Measurements from ENCODE around the gene HPS1.

The HPS1 gene

DNA sequence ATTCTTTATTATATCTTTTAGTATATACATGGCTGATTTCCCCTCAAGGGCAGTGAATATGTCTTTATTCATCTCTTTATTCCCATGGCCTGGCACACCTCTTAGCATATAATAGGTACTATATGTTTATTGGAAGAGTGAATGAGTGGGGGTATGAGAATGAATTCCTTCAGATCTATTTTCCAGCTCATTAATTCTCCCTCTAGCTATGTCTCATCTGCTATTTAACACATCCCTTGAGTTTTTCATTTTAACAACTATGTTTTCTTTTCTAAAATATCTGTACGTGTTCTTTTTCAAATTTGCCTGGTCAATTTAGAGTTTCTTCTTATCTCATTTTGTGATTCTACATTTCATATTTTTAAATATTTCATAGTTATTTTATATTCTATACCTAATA, 14.4 kb downstream of the HPS1 start:
- DNase-seq (ENCODE audit: low spot score): no peak

DNA sequence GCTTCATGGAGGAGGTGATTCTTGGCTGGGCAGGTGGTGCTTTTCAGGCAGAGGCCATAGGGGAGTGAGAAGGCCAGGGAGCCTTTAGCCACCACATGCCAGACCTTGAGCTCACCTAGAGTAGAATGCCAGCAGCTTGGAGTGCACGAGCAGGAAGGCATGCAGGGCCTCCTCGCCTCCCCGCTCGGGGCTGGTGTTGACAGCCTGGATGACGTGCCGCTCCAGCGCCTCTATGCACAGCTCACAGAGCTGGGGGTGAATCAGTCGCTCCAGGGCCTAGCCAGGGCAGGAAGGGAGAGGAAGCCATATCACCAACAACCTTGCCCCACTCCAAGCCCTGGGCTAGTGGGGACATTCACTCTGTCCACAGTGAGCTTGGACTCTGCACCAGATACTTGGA, 15.7 kb downstream of the HPS1 start:
- DNase-seq (ENCODE audit: low spot score): no peak

DNA sequence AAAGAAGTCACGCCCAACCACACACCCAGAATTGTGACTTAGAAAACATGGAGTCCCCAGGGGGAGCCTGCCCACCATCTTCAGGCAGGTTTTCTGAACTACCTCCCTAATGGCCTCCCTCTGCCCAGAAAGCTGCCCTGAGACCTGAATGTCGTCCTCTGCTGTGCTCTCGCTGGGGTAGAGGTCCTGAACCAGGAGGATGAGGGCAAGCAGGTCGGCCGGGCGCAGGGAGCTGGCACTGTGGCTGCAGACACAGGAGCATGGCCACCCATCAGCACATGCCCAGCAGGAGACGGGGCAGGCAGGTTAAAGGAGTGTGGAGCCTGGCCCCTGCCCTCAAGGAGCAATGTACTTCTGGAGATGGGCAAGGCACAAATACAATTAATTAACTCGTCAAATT, 16.3 kb downstream of the HPS1 start:
- no peak for DNase-seq (ENCODE audit: low spot score)

DNA sequence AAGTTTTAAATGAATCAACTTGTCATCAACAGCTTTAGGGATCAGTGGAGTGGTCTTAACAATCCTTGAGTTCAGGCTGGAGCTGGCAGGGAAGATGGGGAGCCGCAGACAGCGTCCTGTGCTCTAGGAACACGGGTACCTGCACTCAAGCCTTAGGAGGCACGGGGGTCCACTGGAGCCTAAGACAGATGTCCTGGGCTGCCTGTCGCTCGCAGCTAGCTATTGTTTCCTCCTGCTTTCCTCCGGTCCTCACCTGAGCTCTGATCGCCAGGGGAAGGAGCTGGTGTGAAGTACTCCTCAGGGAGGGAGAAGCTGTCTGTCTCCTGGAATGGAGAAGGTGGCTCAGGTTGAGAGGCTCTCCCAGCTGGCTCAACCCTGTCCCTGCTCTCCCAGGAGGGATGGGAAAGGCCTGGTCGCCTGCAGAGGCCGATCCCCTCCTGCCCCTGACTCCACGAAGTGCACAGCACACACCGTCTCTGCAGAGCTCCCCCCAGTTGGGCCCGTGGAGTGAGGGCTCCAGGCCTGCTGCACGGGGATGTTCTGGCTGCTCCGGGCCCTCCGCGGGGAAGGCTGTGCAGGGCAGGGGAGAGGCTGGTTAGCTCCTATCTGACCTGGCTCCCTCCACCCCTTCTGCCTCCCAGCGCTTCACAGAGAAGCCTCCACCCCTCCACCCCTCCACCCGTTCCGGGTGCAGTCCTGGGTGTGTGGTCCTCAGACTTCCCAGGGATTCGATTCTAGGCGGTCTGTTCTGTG, 17.2 kb downstream of the HPS1 start:
- DNase-seq (ENCODE audit: low spot score): no peak

DNA sequence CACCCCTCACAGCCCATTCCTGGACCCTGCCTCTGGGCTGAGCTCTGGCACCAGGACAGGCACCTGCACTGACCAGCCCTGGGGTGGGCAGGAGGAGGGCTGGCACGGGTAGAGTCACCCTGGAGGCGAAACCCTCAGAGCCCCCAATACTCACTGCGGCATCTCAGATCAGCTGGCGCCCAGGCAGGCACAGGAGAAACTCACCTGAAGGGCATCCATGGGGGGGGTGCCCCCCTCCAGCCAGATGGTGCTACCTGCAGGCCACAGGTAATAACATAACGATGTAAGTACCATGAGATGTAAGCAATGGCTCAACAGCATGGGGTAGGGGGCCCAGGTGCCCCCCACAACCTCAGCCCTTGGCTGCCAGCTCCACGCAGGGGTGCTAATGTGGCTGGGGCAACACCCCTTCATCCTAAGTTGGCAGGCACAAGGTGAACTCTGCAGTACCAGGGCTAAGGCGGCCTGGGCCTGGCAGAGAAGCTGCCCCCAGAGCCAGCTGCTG, 19.7 kb downstream of the HPS1 start:
- DNase-seq (ENCODE audit: low spot score): no peak

DNA sequence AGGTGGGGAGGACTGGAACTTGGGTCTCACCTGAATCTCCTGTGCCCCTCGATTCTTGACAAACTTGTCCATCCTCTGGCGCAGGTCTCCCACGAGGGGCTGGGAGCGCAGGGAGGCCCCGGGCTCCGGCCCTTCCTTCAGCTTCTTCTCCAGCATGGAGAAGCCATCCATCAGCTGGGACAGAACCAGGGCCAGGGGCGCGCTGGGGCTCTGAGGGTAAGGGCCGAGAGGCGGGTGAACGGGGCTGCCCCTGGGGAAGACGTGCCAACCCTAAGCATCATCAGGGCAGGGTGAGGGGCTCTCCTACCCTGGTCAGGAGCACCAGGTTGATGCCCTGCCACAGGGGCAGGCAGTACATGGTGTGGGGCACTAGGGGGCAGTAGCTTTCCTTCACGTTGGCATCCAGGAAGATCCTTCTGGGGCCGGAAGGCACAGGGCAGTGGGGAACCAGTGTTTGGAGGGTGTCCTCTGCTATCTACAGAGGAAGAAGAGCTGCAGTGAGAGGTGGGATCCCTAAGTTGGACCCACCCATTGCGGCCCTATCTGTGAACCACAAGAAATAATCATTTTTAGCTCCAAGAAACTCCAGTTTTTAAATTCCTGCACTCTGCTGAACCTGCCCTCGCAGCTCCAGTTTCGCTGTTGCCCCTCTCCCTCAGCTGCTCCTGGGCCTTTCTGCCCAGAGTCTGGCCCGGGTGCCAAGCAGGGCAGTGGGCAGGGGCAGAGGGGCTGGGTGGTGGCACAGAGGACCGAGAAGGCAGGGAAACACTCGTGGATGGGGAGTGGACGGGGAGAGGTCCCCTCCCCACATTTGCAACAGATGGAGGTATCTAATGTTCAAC, 21.0 kb downstream of the HPS1 start:
- DNase-seq (ENCODE audit: low spot score): peak; percentile 54

DNA sequence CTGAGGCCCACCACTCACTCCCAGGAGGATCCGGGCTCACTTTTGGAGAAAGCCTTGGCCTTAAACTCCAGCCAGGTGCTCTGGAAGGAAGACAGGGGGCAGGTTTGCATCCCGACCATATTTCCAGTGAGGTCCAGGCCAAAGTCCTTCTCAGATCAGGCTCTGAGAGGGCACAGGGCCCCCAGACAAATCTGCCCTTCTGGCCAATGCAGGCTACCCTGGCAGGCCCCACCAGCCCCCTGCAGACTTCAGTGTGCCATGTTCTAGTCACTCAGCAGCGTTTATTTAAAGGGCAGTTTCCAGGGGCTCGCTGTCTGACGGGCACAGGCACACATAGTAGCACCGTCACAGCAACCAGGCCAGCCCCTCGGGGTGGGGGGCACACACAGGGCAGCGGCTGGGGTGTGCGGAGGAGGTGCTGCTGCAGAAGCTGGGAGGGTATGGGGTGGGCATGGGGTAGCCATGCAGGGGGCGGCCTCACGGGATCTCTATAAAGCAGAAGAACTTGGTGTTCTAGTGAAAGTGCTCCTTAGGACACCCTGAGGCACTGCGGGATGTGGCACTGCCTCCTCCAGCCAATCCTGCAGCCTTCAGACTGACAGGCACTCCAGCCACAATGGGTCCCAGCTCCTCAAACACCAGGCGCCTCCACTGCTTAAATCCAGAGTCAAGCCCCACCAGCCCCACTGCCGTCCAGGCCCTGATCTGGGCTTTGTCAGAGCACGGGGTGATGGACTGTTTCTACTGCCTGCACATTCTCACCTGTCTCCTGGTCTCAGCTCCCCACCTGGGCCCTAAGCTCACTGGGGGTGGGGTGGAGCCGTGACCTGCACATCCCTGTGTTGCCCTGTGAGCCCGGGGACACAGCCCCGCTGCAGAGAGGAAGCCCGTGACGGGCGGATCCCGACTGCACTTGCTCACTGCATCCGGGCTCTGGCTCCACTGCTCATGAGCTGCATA, 22.2 kb downstream of the HPS1 start:
- DNase-seq (ENCODE audit: low spot score): no peak

DNA sequence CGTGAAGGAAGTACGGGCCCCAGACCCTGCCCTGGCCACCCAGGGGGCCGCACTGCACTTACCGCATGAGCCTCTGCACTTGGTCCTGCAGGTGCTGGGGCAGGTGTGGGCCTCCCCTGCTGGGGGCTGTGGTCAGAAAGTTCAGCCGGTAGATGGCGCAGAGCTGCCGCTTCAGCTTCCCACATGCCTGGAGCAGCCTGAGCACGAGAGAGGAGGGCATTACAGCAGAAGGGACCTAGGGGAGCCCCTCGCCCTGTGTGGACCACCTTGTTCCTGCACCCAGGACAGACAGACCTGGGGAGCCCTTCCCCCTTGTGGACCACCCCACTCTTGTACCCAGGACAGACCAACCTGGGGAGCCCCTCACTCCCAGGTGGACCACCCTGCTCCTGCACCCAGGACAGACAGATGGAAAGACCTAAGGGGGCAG, 23.0 kb downstream of the HPS1 start:
- no peak for DNase-seq (ENCODE audit: low spot score)

DNA sequence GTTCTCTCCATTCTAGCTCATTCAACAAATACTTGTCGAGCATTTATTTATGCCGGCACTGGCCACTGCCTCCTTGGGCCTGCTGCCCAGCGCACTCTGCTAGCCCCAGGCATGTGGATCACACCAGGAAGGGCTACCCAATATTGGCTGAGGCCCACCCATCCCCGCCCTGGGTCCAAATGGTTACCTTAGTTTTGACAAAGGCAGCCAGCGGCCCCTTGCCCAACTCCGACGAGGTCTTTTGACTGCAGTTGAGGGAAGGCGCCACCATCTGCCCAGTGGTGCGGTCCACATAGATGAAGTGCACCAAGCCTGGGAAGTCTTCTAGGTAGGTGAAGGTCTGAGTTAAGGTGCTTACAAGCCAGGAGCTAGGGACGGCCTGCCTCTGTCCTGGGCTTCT, 24.6 kb downstream of the HPS1 start:
- DNase-seq (ENCODE audit: low spot score): no peak

DNA sequence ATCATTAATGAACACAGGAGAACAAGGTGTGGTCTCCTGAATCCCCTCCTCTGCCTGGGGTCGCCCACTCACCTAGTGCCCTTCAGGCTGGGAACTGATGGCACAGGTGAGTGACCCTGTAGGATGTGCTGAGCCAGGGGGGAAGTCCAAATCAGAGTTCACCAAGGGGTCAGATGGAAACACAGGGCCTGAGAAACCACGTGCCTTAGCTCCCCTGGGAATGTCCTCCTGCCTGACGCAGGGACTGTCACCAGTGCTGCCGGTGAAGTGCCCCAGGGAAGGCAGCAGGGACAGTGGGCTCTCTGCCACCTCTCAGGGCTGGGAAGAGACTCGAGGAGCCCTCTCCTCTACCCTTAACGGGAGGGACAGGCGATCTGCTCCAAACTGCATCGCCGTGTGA, 25.9 kb downstream of the HPS1 start:
- no peak for DNase-seq (ENCODE audit: low spot score)

DNA sequence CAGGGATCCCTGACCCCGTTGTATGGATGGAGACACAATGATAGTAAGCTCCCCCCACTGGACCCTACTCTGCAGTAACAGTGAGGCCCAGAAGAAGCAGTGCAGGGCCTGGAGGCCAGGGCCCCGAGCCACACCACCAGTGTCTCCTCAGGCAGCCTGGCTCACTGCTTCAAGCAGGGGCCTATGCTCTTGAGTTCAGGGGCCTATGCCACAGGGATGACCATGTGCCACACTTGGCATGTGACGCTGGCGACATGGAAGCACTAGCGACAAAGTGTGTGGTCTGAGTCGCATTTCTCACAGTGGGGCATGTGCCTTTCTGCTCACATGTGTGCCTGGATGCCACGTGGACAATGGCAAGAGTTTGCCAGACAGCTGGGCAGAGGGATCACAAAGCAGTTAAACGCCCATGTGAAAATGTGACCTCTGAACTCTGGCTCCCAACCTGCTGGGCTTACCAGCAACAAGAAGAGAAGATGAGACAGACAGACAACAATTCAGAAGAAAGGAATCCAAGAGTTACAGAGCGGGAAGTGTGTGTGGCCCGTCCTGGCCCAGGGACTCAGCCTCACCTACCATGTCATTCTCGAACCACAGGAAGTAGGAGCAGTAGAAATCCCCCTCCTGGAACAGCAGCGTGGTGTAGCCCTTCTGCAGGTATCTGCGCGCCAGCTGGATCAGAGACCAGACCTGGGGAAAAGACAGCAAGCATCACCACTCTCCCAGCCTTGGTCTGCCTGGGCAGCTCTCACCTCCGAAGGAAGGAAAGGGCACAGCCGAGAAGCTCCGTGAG, 27.1 kb downstream of the HPS1 start:
- DNase-seq (ENCODE audit: low spot score): no peak

DNA sequence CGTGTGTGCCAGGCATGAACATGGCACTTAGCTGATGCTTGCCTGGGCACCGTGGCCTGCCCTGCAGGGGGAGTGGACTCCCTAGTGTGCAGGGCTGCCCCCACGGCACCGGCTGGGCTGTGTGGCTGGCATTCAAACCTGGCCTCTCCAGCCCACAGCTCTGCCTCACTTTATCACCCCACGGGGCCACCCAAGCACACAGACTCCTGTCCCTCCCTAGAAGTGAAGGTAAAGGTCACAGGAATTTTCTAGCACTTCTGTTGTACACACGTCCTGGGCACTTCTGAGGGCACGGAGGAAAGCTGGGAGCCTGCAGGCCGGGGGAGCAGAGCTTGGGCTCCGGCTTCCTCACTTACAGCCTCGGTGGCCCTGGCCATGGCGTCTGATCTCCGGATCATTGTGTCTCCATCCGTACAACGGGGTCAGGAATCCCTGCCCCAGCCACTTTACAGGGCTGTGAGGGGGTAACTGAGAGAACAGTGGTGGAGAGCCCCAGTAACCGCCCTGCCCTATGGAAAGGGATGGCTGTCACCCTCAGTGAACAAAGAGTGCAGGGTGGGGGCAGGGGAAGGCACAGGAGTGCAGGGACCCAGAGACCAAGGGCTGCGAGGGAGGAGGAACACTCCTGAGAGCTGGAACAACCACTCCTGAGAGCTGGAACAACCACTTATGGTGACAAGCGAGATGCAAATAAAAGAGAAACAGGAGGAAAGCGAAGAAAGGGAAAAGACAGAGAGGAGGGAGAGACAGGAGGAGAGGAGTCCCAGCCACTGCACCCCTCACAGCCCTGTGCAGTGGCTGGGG, 27.9 kb downstream of the HPS1 start:
- DNase-seq (ENCODE audit: low spot score): no peak

DNA sequence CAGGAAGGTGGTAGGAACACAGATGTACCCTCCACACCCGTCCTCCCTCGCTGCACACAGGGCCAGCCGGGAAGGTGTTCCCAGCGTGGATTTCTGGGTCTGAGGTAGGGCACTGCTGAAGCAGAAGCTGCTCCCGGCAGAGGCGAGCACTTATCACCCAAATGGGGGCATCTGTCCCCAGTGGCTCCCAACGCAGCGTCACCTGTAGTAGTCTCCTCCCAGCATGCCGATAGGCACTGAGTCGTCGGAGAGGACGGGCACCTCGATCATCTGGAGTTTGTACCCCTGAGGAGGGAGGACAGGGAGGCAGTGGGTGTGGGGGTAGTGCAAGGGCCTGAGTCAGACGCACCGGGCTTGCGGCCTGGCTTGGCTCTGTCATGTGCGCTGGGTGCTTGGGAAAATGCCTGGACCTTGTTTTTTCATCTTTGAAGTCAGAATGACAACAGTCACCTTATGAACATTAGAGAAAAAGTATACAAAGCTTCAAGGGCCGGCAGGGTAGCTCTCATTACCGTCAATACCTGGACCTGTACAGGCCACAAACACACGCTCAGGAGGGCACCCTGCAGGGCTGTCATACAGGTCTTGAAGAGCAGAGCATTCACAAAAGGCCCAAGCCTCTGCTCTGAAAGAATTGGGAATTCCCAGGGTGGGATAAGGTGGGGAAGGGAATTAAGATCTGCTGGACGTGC, 28.6 kb downstream of the HPS1 start:
- no peak for DNase-seq (ENCODE audit: low spot score)

DNA sequence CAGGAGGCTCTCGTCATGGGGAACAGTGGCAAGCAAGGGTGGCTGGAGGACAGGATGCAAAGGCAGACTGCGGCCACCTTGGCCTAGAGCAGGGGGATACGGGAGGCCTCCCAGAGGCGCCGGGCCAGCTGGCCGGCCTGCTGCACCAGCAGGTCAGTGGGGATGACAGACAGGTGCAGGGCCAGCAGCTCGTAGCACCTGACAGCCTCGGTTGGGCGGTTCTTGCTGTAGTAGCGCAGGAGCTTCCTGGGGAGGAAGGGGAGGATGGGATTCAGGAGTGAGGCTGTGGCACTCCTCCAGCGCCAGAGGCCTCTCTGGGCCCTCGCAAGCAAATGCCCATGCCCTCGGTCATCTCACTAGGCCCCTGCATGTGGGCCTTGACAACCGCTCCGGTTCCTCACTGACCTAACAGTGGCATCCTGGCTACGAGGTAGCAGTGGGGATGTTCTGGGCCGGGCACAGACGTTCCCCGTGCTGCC, 29.2 kb downstream of the HPS1 start:
- DNase-seq (ENCODE audit: low spot score): no peak

DNA sequence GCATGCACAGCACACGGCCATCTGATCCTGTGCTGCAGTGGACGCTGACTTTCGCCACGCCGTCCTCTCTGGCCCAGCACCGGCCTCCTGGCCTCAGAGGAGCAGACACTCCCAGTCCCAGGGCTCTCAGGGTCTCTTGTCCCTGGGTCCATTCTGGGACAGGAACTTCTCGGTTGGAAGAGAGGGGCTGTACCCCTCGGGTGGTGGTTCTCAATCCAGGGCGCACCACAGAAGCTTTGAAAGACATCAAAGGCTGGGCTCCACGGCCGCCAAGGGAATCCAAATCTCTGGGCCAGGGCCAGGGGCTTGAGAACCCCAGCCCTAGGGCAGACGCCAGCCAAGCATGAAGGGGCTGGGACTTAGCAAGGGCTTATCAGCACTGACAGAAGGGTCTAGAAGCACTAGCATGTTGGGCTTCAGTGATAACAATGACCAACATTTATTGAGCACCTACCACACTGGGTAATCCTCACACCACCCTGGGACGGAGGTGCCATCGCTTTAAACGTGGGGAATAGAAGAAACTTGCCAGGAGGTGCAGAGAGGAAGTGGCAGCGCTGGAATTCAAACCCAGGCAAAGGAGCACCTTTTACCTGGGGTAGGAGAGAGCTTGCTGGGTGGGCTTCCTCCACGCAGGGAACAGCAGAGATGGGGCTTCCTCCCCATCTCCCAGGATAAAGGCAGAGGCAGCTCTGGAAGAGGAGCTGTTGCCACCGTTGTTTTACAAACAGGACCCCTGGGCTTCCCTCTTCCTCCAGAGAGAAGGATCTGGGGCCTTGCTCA, 29.9 kb downstream of the HPS1 start:
- no peak for DNase-seq (ENCODE audit: low spot score)

DNA sequence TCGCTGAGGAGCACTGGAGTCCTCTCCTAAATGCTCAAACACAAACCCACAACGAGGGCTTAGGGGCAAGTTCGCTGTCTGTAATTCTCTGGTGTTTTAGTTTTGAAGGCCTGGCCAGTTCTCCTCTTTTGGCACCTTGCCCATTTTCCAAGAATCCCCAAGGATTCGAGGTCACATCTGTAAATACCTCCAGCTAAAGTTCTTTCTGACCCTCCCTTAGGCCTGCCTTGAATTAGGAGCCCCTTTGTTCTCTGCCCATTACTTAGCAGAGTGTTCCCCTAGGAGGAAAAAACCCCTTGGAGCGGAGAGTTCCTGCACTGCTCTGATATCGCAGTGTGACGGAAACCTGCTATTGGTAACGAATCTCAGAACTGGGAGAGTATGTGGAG, 31.0 kb downstream of the HPS1 start:
- DNase-seq (ENCODE audit: low spot score): no peak

DNA sequence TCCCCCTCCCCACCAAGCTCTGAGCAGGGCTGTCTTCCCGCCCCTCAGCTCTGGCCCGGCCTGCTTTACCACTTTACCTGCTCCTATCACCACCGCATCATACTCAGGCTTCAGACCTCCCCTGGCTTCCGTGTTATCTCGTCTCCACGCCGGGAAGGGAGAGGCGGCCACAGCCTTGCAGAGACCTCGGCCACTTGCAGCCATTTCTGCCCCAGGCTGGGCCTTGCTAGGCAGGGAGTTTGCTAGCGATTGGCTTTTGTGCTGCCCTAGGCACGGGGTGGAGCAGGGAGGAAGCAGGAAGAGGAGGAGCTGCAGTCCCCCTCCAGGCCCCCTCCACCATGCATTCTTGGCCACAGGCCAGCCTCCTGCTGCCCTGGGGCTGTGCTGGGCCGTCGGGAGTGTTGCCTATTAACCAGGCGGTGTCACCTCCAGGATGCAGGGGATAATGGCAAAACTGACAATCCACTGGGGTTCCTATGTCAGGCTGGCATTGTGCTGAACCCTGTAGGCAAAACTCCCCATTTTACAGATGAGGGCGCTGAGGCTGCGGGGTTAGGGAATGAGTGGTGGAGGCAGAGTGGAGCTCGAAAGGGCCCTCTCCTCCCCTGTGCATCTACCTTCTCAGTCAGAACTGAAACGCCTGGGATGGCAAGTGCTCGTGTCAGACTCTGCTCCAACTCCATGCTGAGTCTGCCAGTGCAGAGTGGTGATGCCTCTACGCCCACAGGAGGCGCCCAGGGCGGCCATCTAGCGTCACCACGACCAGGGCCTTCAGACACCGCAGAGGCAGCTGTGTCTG, 31.6 kb downstream of the HPS1 start, which contains the start of gene PYROXD2:
PYROXD2 (minus strand) TSS at position 251 of the 799 bp plus-strand sequence; CDS start at position 204, 47 bp downstream.
- DNase-seq (ENCODE audit: low spot score): peak; percentile 53

DNA sequence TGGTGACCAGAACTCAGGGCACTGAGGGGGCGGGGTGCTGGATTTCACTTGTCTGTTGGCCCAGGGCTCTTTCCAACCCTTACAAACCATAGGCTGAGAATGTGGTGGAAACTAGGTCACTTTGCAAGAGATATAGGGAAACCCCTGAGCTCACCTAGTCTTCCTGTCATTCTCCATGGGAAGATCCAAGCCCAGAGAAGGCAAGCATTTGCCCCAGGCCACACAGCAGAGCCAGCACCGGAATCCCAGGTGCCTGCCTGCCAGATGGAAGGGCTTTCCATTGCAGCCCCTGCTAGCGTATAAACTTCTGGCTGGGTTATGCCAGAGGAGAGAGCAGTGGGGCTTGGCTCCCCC, 32.2 kb downstream of the HPS1 start:
- DNase-seq (ENCODE audit: low spot score): no peak
